Measurements from ENCODE around the gene ADORA2A. TPM values are rescaled to one million over a fixed set of nuclear protein-coding genes. Genes with fewer than 3 reads are reported as not detected.

Gene ADORA2A
- total and polyA plus RNA-seq, 2 of the 8 experiments (the other 6 are each of a cell fraction or from before 2014, with no cell fraction given), result 7.1 to 20.3 TPM

- TF ChIP-seq CTBP2 (IDR thresholded peaks at IDR 0.05; ENCODE audit: borderline replicate concordance, insufficient read depth, insufficient read length, low read length) (no peak), SP4 (IDR thresholded peaks at IDR 0.05; ENCODE audit: low read length) (no peak), POU5F1 (IDR thresholded peaks at IDR 0.05; ENCODE audit: low read depth, low read length) (no peak), BCL11A (IDR thresholded peaks at IDR 0.05; ENCODE audit: low read depth in 2 of 2, low read length in 2 of 2) (no peak), SAP30 (IDR thresholded peaks at IDR 0.05; ENCODE audit: insufficient read depth, insufficient replicate concordance, low read length) (no peak)
These were observed 35.0 kb upstream of the ADORA2A start (continued) for GRCh38 chr22:24392218-24392931.
